ENCODE measurements around the gene GLMP. TPM values are rescaled to one million over a fixed set of nuclear protein-coding genes. Genes with fewer than 3 reads are reported as not detected.

The GLMP gene, protein sequence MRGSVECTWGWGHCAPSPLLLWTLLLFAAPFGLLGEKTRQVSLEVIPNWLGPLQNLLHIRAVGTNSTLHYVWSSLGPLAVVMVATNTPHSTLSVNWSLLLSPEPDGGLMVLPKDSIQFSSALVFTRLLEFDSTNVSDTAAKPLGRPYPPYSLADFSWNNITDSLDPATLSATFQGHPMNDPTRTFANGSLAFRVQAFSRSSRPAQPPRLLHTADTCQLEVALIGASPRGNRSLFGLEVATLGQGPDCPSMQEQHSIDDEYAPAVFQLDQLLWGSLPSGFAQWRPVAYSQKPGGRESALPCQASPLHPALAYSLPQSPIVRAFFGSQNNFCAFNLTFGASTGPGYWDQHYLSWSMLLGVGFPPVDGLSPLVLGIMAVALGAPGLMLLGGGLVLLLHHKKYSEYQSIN
- total RNA-seq (21.2 and 21.3 TPM in 2 replicates), polyA plus RNA-seq (4.2 and 10.2 TPM in 2 replicates), polyA minus RNA-seq (10.3 and 14.3 TPM in 2 replicates)
- total RNA-seq (2013): 10.9 TPM

DNA sequence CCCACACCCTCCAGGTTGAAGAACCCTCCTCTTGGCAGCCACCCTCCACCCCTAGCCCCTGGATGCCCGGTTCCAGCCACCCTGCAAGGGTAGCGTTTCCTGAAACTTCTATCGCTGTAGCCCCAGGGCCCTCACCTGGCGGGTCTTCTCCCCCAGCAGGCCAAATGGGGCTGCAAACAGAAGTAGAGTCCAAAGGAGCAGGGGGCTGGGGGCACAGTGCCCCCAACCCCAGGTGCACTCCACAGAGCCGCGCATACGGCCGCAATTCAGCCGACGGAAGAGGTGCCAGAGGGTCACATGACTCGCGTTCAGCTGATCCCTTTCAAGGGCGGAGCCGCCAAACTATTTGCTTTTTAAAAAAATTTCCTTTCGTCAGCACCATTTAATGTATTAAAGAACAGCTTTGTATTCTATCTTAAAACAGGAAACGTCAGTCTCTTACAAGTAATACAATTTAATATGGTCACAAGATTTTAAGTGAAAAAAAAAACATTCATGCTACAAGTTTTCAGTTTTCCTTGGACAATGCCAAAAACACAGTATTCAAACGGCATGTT lies at the start of gene GLMP:
Gene GLMP (minus strand): TSS at position 289 of the 557 bp plus-strand sequence. CDS start 34 bp downstream, at position 255.
- H3K27me3 Mint-ChIP-seq: no peaks in the 10 kb centered on the region
- H3K36me3 ChIP-seq (replicated peaks in 1 of 2; ENCODE audit: control extremely low read depth in 1 of 2, control insufficient read depth in 1 of 2, extremely low read depth in 1 of 2, insufficient read depth in 2 of 2, low read length in 1 of 2): no peaks in the 10 kb centered on the region
- H4K20me1 ChIP-seq (ENCODE audit: control insufficient read depth, insufficient read depth, low read length, poor library complexity, severe bottlenecking): no peaks in the 10 kb centered on the region
- H3K27me3 ChIP-seq (replicated peaks in 1 of 4; ENCODE audit: control extremely low read depth in 1 of 4, control insufficient read depth in 3 of 4, insufficient read depth in 4 of 4, low read length in 3 of 4): peaks cover 0 to 2% (median 0%) of the 10 kb centered on the region in 4 experiments
- peak within 1 kb of the TSS; percentile 54 to 78 (median 70) for H3K4me3 ChIP-seq (ENCODE audit: control extremely low read depth in 1 of 5, extremely low read depth in 1 of 5, insufficient read depth in 1 of 5, low read depth in 2 of 5, low read length in 4 of 5)
- CTCF ChIA-PET: no interaction called here
- peak within 1 kb of the TSS; percentile 95 for H3K4me2 ChIP-seq (replicated peaks; ENCODE audit: low read depth, low read length, poor library complexity, severe bottlenecking)
- peak; percentile 70 for DNase-seq
- no peaks in the 10 kb centered on the region for H3K9me3 ChIP-seq (ENCODE audit: control extremely low read depth in 1 of 3, control insufficient read depth in 2 of 3, insufficient read depth in 1 of 3, low read length in 2 of 3)
- POLR2A ChIA-PET: interaction anchor here (0.6 to 0.7 kb wide), 3 partner anchors 22 to 456 kb away, joined by 3 to 5 read pairs (median 4); no protein-coding TSS in a partner anchor
- WGBS (ENCODE audit: insufficient coverage): under 1% methylated on average over 10 of the region's 17 CpGs
- H3K9me3 Mint-ChIP-seq (ENCODE audit: insufficient read depth): no peaks in the 10 kb centered on the region
- H3K4me1 ChIP-seq (ENCODE audit: control insufficient read depth in 2 of 2, insufficient read depth in 2 of 2, low read length in 2 of 2): peaks cover 12 to 20% of the 10 kb centered on the region in 2 donors
- H3K4me3 Mint-ChIP-seq: peak within 1 kb of the TSS; percentile 92
- H3K9ac ChIP-seq (ENCODE audit: low read length): peak within 1 kb of the TSS; percentile 81
- peaks cover 20% of the 10 kb centered on the region for H3K4me1 Mint-ChIP-seq
- H3K27ac ChIP-seq (ENCODE audit: low read length in 2 of 2): peak within 1 kb of the TSS in 1 of 2 donors; percentile 58
- H2AFZ ChIP-seq (ENCODE audit: insufficient read depth, low read depth, low read length, poor library complexity, severe bottlenecking): peak within 1 kb of the TSS; percentile 96
- H3K79me2 ChIP-seq (ENCODE audit: control insufficient read depth, insufficient read depth, low read length): peaks cover 10% of the 10 kb centered on the region
- peak within 1 kb of the TSS; percentile 80 for H3K27ac Mint-ChIP-seq
- TF ChIP-seq EZH2 (IDR thresholded peaks at IDR 0.05; ENCODE audit: borderline replicate concordance, insufficient read depth, low read depth, low read length, poor library complexity, severe bottlenecking): no peak
- TF ChIP-seq, protein P1, sequence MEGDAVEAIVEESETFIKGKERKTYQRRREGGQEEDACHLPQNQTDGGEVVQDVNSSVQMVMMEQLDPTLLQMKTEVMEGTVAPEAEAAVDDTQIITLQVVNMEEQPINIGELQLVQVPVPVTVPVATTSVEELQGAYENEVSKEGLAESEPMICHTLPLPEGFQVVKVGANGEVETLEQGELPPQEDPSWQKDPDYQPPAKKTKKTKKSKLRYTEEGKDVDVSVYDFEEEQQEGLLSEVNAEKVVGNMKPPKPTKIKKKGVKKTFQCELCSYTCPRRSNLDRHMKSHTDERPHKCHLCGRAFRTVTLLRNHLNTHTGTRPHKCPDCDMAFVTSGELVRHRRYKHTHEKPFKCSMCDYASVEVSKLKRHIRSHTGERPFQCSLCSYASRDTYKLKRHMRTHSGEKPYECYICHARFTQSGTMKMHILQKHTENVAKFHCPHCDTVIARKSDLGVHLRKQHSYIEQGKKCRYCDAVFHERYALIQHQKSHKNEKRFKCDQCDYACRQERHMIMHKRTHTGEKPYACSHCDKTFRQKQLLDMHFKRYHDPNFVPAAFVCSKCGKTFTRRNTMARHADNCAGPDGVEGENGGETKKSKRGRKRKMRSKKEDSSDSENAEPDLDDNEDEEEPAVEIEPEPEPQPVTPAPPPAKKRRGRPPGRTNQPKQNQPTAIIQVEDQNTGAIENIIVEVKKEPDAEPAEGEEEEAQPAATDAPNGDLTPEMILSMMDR (IDR thresholded peaks at IDR 0.05): no peak
- intact Hi-C loops (cut with micrococcal nuclease): no loop called here
- ATAC-seq (ENCODE audit: low read depth): peak; percentile 60
